ENCODE data around the gene MAD1L1.

MAD1L1 gene

GRCh38 chr7:2099048-2099957, 133.4 kb downstream of the MAD1L1 start:
- DNase-seq, result no peak

- DNase-seq, result no peak
These were observed 134.2 kb downstream of the MAD1L1 start for GRCh38 chr7:2098496-2098895.

- no peak for DNase-seq
These were observed 134.7 kb downstream of the MAD1L1 start for GRCh38 chr7:2098056-2098455.

- DNase-seq, result no peak
These were observed 135.3 kb downstream of the MAD1L1 start for GRCh38 chr7:2097492-2097891.

GRCh38 chr7:2096692-2097387, 135.9 kb downstream of the MAD1L1 start:
- DNase-seq, result no peak

GRCh38 chr7:2095436-2095835, 137.3 kb downstream of the MAD1L1 start:
- no peak for DNase-seq

- no peak for DNase-seq
These were observed 138.2 kb downstream of the MAD1L1 start for GRCh38 chr7:2094454-2095045.

- no peak for DNase-seq
These were observed 138.9 kb downstream of the MAD1L1 start for GRCh38 chr7:2093843-2094220.

GRCh38 chr7:2093215-2093842, 139.4 kb downstream of the MAD1L1 start:
- no peak for DNase-seq

- DNase-seq, result peak; percentile 52
These were observed 140.5 kb downstream of the MAD1L1 start for GRCh38 chr7:2092279-2092678.

GRCh38 chr7:2090526-2091520, 141.9 kb downstream of the MAD1L1 start:
- DNase-seq, result no peak

- no peak for DNase-seq
These were observed 143.9 kb downstream of the MAD1L1 start for GRCh38 chr7:2088801-2089200.

GRCh38 chr7:2087744-2088143, 145.0 kb downstream of the MAD1L1 start:
- DNase-seq, result no peak

GRCh38 chr7:2086229-2086628, 146.5 kb downstream of the MAD1L1 start:
- DNase-seq, result no peak

GRCh38 chr7:2085804-2086203, 146.9 kb downstream of the MAD1L1 start:
- no peak for DNase-seq

- no peak for DNase-seq
These were observed 147.8 kb downstream of the MAD1L1 start for GRCh38 chr7:2084781-2085505.

GRCh38 chr7:2084331-2084730, 148.4 kb downstream of the MAD1L1 start:
- no peak for DNase-seq

GRCh38 chr7:2083362-2083761, 149.4 kb downstream of the MAD1L1 start:
- no peak for DNase-seq

- DNase-seq, result no peak
These were observed 150.4 kb downstream of the MAD1L1 start for GRCh38 chr7:2082139-2082998.

- DNase-seq, result no peak
These were observed 151.1 kb downstream of the MAD1L1 start for GRCh38 chr7:2081526-2082135.
